ENCODE measurements around the gene CIP2A.

- TF ChIP-seq CTCF (IDR thresholded peaks at IDR 0.05) (no peak), POLR2A (IDR thresholded peaks at IDR 0.05) (no peak)
Measured at GRCh38 chr3:108605491-108605890, 16.3 kb upstream of the CIP2A start.
